ENCODE measurements around the gene DCC.

DCC gene

GRCh38 chr18:52953387-52953786 is 613.4 kb downstream of the DCC start:
- H3K27ac ChIP-seq: no peak overlapping the region
- no peak for DNase-seq (ENCODE audit: low read depth, low spot score)

DNA sequence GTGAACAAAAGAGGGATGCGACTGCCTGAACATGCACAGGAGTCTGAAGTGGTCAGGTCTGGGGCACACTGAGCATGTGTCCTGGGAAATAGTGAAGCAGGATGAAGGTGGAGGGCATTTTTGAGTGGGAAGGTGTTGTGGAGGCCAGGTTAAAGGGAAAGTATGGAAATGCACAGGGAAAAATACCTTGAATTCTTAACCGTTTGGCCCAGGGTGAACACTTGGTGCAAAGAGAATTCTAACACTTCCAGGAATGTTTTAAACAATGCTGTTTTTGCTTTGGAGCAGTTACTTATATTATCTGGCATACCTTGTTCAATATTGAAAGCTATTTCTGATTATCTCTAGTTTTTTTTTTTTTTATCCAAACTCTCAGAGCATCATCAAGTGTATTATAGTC is 623.5 kb downstream of the DCC start:
- H3K27ac ChIP-seq: no peak overlapping the region
- no peak for DNase-seq (ENCODE audit: low read depth, low spot score)

GRCh38 chr18:52970686-52971085 is 630.7 kb downstream of the DCC start:
- DNase-seq (ENCODE audit: low read depth, low spot score): no peak
- H3K27ac ChIP-seq: no peak overlapping the region

DNA sequence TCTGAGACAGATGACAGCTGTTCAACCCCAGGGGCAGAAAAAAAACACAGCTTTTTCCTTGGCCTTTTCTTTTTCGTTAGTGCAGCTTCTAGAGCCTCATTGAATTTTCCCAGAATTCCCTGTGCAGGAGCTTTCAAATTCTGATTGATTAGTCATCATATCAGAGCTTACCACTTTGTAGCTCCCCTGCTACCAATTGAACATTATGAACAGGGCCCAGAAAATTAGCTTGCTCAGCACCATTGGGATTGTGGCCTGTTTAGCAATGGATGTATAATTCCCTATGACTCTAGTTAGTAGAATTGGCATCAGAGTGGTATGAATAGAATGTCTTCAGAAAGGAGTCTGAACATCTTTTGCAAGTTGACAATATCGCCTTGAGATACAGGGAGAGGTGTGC is 631.1 kb downstream of the DCC start:
- H3K27ac ChIP-seq: no peak overlapping the region
- DNase-seq (ENCODE audit: low read depth, low spot score): no peak

- H3K27ac ChIP-seq: no peak overlapping the region
- DNase-seq (ENCODE audit: low read depth, low spot score): no peak
These were observed 639.9 kb downstream of the DCC start for GRCh38 chr18:52979892-52980291.

DNA sequence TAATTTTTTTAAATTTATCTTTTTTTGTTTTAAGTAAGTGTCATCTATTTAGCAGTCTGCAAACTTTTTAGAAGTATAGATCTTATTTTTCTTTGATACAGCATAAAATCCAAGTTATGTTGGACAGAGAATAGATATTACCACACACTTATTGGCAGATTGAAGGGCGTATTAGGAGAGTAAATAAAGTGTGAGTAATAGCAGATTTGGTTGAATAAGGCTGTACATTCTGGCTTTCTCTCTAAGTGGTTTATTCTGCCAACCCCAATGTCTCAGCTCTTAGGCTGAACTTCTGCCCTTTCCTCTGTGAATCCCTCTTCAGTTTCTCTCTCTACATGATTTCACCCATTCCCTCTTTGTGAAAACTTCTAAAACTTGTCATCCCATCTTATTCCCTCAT is 651.2 kb downstream of the DCC start:
- no peak for DNase-seq (ENCODE audit: low read depth, low spot score)
- H3K27ac ChIP-seq: no peak overlapping the region

- DNase-seq (ENCODE audit: low read depth, low spot score): no peak
These were observed 652.0 kb downstream of the DCC start for GRCh38 chr18:52992041-52992440.

GRCh38 chr18:52995875-52996274 is 655.9 kb downstream of the DCC start:
- no peak for DNase-seq (ENCODE audit: low read depth, low spot score)
- no peak overlapping the region for H3K27ac ChIP-seq

More at GRCh38 chr18:52992041-52992440, 652.0 kb downstream of the DCC start:
- no peak overlapping the region for H3K27ac ChIP-seq

- no peak overlapping the region for H3K27ac ChIP-seq
- DNase-seq (ENCODE audit: low read depth, low spot score): no peak
These were observed 659.6 kb downstream of the DCC start for GRCh38 chr18:52999633-53000032.

DNA sequence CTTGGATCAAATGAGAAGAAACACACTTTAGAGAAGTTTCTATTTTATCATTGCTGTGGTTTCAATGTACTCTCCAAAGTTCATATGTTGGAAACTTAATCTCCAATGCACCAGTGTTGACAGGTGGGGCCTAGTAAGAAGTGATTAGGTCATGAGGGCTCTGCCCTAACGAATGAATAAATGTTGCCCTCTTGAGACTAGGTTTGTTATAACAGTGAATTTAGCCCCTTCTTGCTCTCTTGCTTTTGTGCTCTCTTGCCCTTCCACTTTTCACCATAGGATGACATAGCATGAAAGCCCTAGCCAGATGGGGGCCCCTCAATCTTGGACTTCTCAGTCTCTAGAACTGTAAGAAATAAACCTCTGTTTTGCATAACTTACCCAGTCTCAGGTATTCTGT is 664.8 kb downstream of the DCC start:
- no peak overlapping the region for H3K27ac ChIP-seq
- DNase-seq (ENCODE audit: low read depth, low spot score): no peak

DNA sequence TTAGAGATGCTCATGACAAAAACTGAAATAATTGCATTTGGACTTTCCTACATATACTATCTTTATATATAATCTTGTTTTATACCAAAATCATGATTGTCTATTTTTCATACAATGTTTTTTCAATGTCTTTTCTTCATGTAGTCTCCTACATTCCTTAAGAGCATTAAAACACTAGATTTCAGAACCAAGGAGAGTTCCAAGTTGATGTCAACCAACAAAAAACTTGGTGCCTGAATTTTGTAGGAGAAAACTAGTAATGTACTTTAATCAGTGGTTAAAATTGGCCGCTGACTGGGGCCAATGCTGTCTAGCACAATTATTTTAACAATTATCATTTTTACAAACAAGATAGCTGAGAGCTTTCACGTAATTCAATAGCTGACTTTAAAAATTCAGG is 678.8 kb downstream of the DCC start:
- no peak overlapping the region for H3K27ac ChIP-seq
- DNase-seq (ENCODE audit: low read depth, low spot score): no peak

- no peak for DNase-seq (ENCODE audit: low read depth, low spot score)
- no peak overlapping the region for H3K27ac ChIP-seq
These were observed 685.2 kb downstream of the DCC start for GRCh38 chr18:53025247-53025646.

DNA sequence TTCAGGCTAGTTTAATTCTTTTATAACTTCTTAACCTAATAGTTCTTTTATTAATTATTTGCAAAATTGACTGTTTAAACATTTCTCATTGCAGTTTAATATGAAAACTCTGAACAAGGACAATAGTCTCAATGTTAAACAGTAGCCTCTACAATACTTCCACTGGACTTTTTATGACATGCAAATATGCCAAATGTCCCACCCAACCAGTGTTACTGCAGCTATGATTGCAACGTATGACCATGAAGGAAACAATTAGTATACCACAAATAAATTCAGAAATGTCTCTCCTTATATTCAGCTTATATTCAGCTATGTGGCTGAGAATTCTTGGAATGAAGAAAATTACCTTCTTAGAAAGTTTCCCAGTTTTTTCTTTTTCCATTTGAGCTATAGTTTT is 688.6 kb downstream of the DCC start:
- H3K27ac ChIP-seq: no peak overlapping the region
- no peak for DNase-seq (ENCODE audit: low read depth, low spot score)

- no peak for DNase-seq (ENCODE audit: low read depth, low spot score)
- H3K27ac ChIP-seq: no peak overlapping the region
These were observed 693.1 kb downstream of the DCC start for GRCh38 chr18:53033128-53033527.

DNA sequence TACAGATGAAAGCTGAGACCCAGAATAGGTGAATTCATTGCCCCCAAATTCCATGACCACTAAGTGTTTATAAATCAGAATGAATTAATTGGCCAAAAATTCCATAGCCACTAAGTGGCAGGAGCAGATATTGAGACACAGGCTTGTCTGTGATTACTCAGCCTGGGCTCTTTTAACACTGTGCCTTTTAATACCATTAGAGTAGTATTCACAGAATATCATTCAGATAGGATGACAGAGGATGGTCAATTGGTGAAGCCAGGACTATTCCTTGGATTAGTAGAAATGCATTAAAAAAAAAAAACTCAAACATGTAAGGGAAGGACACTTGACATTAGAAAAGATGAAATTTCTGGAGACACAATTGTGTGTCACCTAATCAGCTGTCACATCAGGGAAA is 698.6 kb downstream of the DCC start:
- H3K27ac ChIP-seq: no peak overlapping the region
- no peak for DNase-seq (ENCODE audit: low read depth, low spot score)

- no peak for DNase-seq (ENCODE audit: low read depth, low spot score)
- no peak overlapping the region for H3K27ac ChIP-seq
These were observed 700.3 kb downstream of the DCC start for GRCh38 chr18:53040286-53040685.

DNA sequence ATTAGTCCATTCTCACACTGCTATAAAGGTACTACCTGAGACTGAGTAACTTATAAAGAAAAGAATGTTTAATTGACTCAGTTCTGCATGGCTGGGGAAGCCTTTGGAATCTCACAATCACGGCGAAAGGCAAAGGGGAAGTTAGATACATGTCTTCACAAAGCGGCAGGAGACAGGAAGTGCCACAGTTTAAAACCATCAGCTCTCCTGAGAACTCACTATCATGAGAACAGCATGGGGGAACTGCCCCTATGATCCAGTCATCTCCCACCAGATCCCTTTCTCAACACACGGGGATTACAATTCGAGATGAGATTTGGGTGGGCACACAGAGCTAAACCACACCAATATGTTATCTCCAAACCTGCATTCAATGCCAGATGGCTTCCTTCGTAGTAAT is 716.1 kb downstream of the DCC start:
- no peak overlapping the region for H3K27ac ChIP-seq
- no peak for DNase-seq (ENCODE audit: low read depth, low spot score)

DNA sequence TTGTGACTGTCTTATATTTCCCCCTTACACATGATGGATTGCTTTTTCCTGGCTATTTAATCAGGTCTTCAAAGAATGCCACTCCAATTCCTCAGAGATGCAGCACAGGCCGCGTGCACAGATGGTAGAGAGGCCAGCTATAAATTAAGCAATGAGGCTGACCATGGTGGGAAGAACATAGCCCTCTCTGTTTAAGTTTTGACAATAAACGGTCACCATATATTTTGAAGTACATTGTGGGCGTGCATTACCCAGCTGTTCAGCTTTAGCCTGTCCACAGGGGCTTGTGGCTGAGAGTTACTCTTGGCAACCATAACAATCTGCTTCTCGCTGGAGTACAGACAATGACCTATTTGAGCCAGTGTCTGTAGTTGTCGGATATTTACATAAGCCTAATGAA is 730.8 kb downstream of the DCC start:
- H3K27ac ChIP-seq: no peak overlapping the region
- no peak for DNase-seq (ENCODE audit: low read depth, low spot score)

DNA sequence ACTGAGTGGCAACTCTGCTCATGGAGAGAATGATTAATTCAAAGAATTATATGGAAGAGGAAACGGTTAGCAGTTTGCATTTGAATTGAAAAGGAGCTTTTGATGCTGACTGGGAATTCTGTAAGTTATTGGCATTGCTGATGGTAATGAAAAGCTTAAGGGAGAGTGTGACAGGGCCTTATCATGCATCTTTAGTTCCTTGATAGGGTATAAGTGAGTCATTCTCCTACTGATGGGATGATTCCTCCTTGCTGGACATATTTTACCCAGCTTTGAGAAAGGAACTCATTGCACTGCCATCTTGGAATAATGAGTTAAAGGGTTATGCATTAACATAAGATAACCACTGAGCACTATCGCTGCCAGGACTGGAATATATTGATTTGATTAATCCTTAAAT is 740.7 kb downstream of the DCC start:
- no peak for DNase-seq (ENCODE audit: low read depth, low spot score)
- no peak overlapping the region for H3K27ac ChIP-seq

- no peak for DNase-seq (ENCODE audit: low read depth, low spot score)
- H3K27ac ChIP-seq: no peak overlapping the region
These were observed 753.6 kb downstream of the DCC start for GRCh38 chr18:53093636-53094035.

DNA sequence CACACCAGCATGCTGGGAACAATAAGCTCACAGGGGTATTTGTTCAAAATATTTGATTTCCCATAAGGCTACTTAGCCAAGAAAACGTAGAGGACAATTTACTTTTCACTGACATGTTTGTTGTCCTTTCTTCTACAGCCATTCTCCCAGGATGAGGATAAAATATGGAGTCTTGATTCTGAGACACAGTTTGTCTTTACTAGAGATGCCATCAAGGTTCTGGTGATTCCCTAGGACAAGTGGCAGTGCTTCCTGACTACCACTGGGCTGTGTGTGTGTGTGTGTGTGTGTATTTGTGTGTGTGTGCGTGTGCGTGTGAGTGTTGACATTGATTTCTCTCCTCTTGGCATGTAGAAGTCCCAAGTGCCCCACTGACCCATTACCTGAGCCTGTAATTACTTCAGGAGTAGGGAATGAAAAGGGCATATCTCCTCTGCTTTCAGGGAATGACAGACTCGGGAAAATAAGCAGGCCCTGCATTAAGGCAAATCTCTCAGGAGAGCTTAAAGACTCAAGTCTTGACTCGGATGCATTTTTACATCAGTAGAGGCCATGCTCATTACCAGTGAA is 761.6 kb downstream of the DCC start:
- H3K27ac ChIP-seq: no peak overlapping the region
- no peak for DNase-seq (ENCODE audit: low read depth, low spot score)

DNA sequence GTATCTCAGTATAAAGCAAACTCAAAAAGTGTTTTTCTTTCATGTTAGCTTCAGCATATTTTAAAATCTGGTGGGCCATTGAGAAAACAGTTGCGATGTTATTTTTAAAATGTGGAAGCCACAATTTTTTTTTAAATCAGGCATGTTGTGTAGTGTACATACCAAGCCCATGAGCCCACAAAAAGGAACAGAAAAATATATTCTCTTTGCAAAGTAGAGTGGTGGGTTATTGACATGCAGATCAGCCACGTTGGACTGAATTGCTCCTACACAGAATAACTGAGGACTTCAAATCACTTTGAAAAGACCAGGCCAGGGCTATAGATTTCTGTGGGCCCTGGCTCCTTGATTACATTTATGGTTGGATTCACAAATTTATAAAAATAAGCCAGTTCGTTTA is 774.4 kb downstream of the DCC start:
- H3K27ac ChIP-seq: no peak overlapping the region
- no peak for DNase-seq (ENCODE audit: low read depth, low spot score)

All from epithelial cell of prostate (primary cell).